IMR-90 (cell line): ENCODE data around the gene HDDC2. TPM values are rescaled to one million over a fixed set of nuclear protein-coding genes. Genes with fewer than 3 reads are reported as not detected.

Experiments used
- ATAC-seq: fragments of 200-7000 bp; cut with Tn5 transposase; 2 replicates; pipeline ENCODE4 v1.9.1; 2020; ENCODE audit warnings: low read depth, mild to moderate bottlenecking, moderate library complexity
- BruUV-seq: library from RNA; stranded (reverse); fragments of 400-500 nt; replicated peaks from 2 replicates; lab custom pipeline; 2021; lab: Mats Ljungman, UMichigan
- CTCF ChIA-PET: fragments of 300-600 bp; formaldehyde crosslinking; extraction: SDS; loops from one replicate; lab custom pipeline; 2021; ENCODE audit warnings: antibody characterized with exemption; lab: Yijun Ruan, JAX
- POLR2A ChIA-PET: fragments of 300-600 bp; sonication (Branson Sonifier 250); formaldehyde crosslinking; loops from one replicate; lab custom pipeline; 2022; ENCODE audit warnings: antibody characterized with exemption; ENCODE audit not compliant: unreplicated experiment; lab: Charles Lee
- DNase-seq: peaks from one replicate; pipeline ENCODE4 v3.0.0; 2013
- H2AFZ ChIP-seq: replicated peaks from 2 replicates; pipeline ENCODE3; 2013; ENCODE audit warnings: low read length, mild to moderate bottlenecking; ENCODE audit not compliant: poor library complexity
- H2AK5ac ChIP-seq: 2 replicates; pipeline ENCODE4 v1.6.1; 2013; ENCODE audit warnings: low read depth, low read length, inconsistent platforms
- H2AK9ac ChIP-seq: replicated peaks from 2 replicates; pipeline ENCODE3; 2013; ENCODE audit warnings: mild to moderate bottlenecking, low read depth, low read length, moderate library complexity; ENCODE audit not compliant: poor library complexity
- H2BK120ac ChIP-seq: 2 replicates; pipeline ENCODE4 v1.6.1; 2013; ENCODE audit warnings: low read depth, low read length, inconsistent platforms
- H2BK15ac ChIP-seq: 3 replicates; pipeline ENCODE4 v1.6.1; 2013; ENCODE audit warnings: low read depth, low read length, inconsistent platforms
- H2BK20ac ChIP-seq: 2 replicates; pipeline ENCODE4 v1.6.1; 2013; ENCODE audit warnings: low read depth, mild to moderate bottlenecking, inconsistent platforms, low read length, moderate library complexity
- H2BK5ac ChIP-seq: 2 replicates; pipeline ENCODE4 v1.6.1; 2013; ENCODE audit warnings: mild to moderate bottlenecking, low read depth, low read length, inconsistent platforms; ENCODE audit not compliant: poor library complexity, severe bottlenecking
- H3K14ac ChIP-seq: replicated peaks from 2 replicates; pipeline ENCODE4 v1.6.1; 2013; ENCODE audit warnings: low read depth, low read length, inconsistent platforms
- H3K18ac ChIP-seq: 2 replicates; pipeline ENCODE4 v1.6.1; 2013; ENCODE audit warnings: low read depth, low read length, control low read depth
- H3K23ac ChIP-seq: 2 replicates; pipeline ENCODE4 v1.6.1; 2013; ENCODE audit warnings: low read depth, low read length, inconsistent platforms
- H3K27ac ChIP-seq: 2 replicates; pipeline ENCODE4 v1.5.1; 2013; ENCODE audit warnings: mild to moderate bottlenecking, control low read depth, low read length; ENCODE audit not compliant: insufficient read depth
- H3K27me3 ChIP-seq: 2 replicates; pipeline ENCODE4 v1.6.1; 2013; ENCODE audit warnings: low read length; ENCODE audit not compliant: control insufficient read depth, insufficient read depth
- H3K36me3 ChIP-seq: 2 replicates; pipeline ENCODE4 v1.6.1; 2013; ENCODE audit warnings: low read length, mixed read lengths; ENCODE audit not compliant: control insufficient read depth, insufficient read depth
- H3K4ac ChIP-seq: 2 replicates; pipeline ENCODE4 v1.6.1; 2013; ENCODE audit warnings: low read depth, low read length, inconsistent platforms
- H3K4me1 ChIP-seq: 2 replicates; pipeline ENCODE4 v1.6.1; 2013; ENCODE audit warnings: low read length, mixed read lengths; ENCODE audit not compliant: control insufficient read depth, insufficient read depth
- H3K4me2 ChIP-seq: 2 replicates; pipeline ENCODE4 v1.6.1; 2013; ENCODE audit warnings: low read depth, mild to moderate bottlenecking, control low read depth, low read length, moderate library complexity
- H3K4me3 ChIP-seq: 2 replicates; pipeline ENCODE4 v1.5.1; 2013; ENCODE audit warnings: low read depth, mild to moderate bottlenecking, control low read depth, low read length, moderate library complexity; ENCODE audit not compliant: insufficient read depth
- H3K56ac ChIP-seq: 2 replicates; pipeline ENCODE4 v1.6.1; 2013; ENCODE audit warnings: low read length, inconsistent platforms; ENCODE audit not compliant: insufficient read depth; ENCODE audit errors: extremely low read depth
- H3K79me1 ChIP-seq, 2 experiments: 2 replicates each; pipeline ENCODE4 v1.6.1; 2013; ENCODE audit warnings: low read length in 2 of 2, inconsistent platforms in 1 of 2, low read depth in 1 of 2
- H3K9ac ChIP-seq: 2 replicates; pipeline ENCODE4 v1.6.1; 2013; ENCODE audit warnings: low read depth, low read length, control low read depth
- H3K9me1 ChIP-seq: 2 replicates; pipeline ENCODE4 v1.6.1; 2013; ENCODE audit warnings: low read length, inconsistent platforms; ENCODE audit not compliant: insufficient read depth
- H3K9me3 ChIP-seq: 2 replicates; pipeline ENCODE4 v1.6.1; 2013; ENCODE audit warnings: low read length; ENCODE audit not compliant: control insufficient read depth, insufficient read depth
- H4K20me1 ChIP-seq: 2 replicates; pipeline ENCODE4 v1.6.1; 2013; ENCODE audit warnings: low read length, inconsistent platforms; ENCODE audit not compliant: insufficient read depth
- H4K5ac ChIP-seq: 2 replicates; pipeline ENCODE4 v1.6.1; 2013; ENCODE audit warnings: mild to moderate bottlenecking, low read depth, low read length, control low read depth
- H4K8ac ChIP-seq, 2 experiments: 2 replicates each; pipeline ENCODE4 v1.6.1; 2013; ENCODE audit warnings: low read depth in 2 of 2, low read length in 2 of 2, control low read depth in 1 of 2, inconsistent platforms in 1 of 2
- H4K91ac ChIP-seq: 2 replicates; pipeline ENCODE4 v1.6.1; 2013; ENCODE audit warnings: low read depth, low read length, inconsistent platforms; ENCODE audit not compliant: insufficient read depth
- BHLHE40 ChIP-seq: fragments of 150-350 bp; IDR thresholded peaks from 2 replicates; pipeline ENCODE4 v1.6.1; 2016; ENCODE audit warnings: mild to moderate bottlenecking, low read depth, low read length
- CEBPB ChIP-seq: IDR thresholded peaks from 2 replicates; pipeline ENCODE4 v1.6.1; 2012; ENCODE audit warnings: low read depth, low read length, improper control_type of control experiment
- CHD1 ChIP-seq: IDR thresholded peaks from 2 replicates; pipeline ENCODE4 v1.6.1; 2012; ENCODE audit warnings: low read depth, low read length, improper control_type of control experiment
- CTCF ChIP-seq: conservative IDR thresholded peaks from 2 replicates; pipeline ENCODE4 v1.5.1; 2012; ENCODE audit warnings: mild to moderate bottlenecking, low read depth, low read length, improper control_type of control experiment
- FOS ChIP-seq: fragments of 150-350 bp; IDR thresholded peaks from 2 replicates; pipeline ENCODE4 v1.6.1; 2016; ENCODE audit warnings: low read depth, low read length
- MAFK ChIP-seq: IDR thresholded peaks from 2 replicates; pipeline ENCODE4 v1.6.1; 2012; ENCODE audit warnings: low read depth, low read length, improper control_type of control experiment
- MAZ ChIP-seq: IDR thresholded peaks from 2 replicates; pipeline ENCODE4 v1.6.1; 2012; ENCODE audit warnings: low read depth, mild to moderate bottlenecking, low read length, improper control_type of control experiment, moderate library complexity, borderline replicate concordance
- MXI1 ChIP-seq: IDR thresholded peaks from 2 replicates; pipeline ENCODE4 v1.6.1; 2012; ENCODE audit warnings: low read depth, mild to moderate bottlenecking, low read length, moderate library complexity, borderline replicate concordance
- NFE2L2 ChIP-seq: fragments of 150-350 bp; IDR thresholded peaks from 2 replicates; pipeline ENCODE4 v1.6.1; 2016; ENCODE audit warnings: low read depth, mild to moderate bottlenecking, low read length
- POLR2A ChIP-seq: IDR thresholded peaks from 2 replicates; pipeline ENCODE4 v1.6.1; 2012; ENCODE audit warnings: mild to moderate bottlenecking, low read depth, low read length
- RAD21 ChIP-seq: IDR thresholded peaks from 2 replicates; pipeline ENCODE4 v1.6.1; 2012; ENCODE audit warnings: low read length, improper control_type of control experiment
- RCOR1 ChIP-seq: IDR thresholded peaks from 2 replicates; pipeline ENCODE4 v1.6.1; 2012; ENCODE audit warnings: mild to moderate bottlenecking, low read length, improper control_type of control experiment; ENCODE audit not compliant: insufficient replicate concordance
- RFX5 ChIP-seq: IDR thresholded peaks from 2 replicates; pipeline ENCODE4 v1.8.0; 2012; ENCODE audit warnings: low read depth, mild to moderate bottlenecking, low read length, moderate library complexity
- SMC3 ChIP-seq: fragments of 150-350 bp; IDR thresholded peaks from 2 replicates; pipeline ENCODE4 v1.6.1; 2016; ENCODE audit warnings: low read depth, mild to moderate bottlenecking, antibody characterized with exemption, low read length, moderate library complexity
- WGBS, 2 experiments: methylation state at CpG; one replicate each; pipeline versions ENCODE4 v1.1.5 to v1.1.7; 2013; ENCODE audit warnings: missing lambda C conversion rate in 2 of 2; ENCODE audit not compliant: insufficient read length in 1 of 2; ENCODE audit errors: extremely low coverage in 2 of 2; 5-methylcytosine and 5-hydroxymethylcytosine counted together
- dilution Hi-C: fragments of 300-500 bp; cut with HindIII; formaldehyde crosslinking; loops from one replicate; pipeline ENCODE4 v1.14.3; 2018; ENCODE audit warnings: low sequenced_read_pairs; ENCODE audit not compliant: unreplicated experiment
- in situ Hi-C: fragments of 300-500 bp; cut with MboI; formaldehyde crosslinking; loops from 3 replicates; pipeline ENCODE4 v1.14.3; 2019; ENCODE audit warnings: low sequenced_read_pairs, inconsistent platforms, mixed read lengths
- intact Hi-C: fragments of 100-400 bp; cut with micrococcal nuclease; formaldehyde crosslinking; loops from 2 replicates; pipeline ENCODE4 v1.10.0; 2022
- polyA plus RNA-seq, 3 experiments: library from polyadenylated mRNA; depleted of rRNA; stranded (reverse); fragments of >200 nt; gene quantifications; 2 replicates each; pipeline ENCODE4 v1.2.3, GENCODE V29; 2012; ENCODE audit warnings: low replicate concordance in 1 of 3
- total RNA-seq: library from RNA; depleted of rRNA; stranded (reverse); fragments of >200 nt; gene quantifications from 2 replicates; pipeline ENCODE4 v1.2.3, GENCODE V29; 2012
- TF ChIP-seq, protein P1 (sequence below): fragments of 150-350 bp; IDR thresholded peaks from 2 replicates; pipeline ENCODE4 v1.6.1; 2016; ENCODE audit warnings: low read depth, mild to moderate bottlenecking, low read length, moderate library complexity, borderline replicate concordance
- TF ChIP-seq, protein P2 (sequence below): fragments of 150-350 bp; IDR thresholded peaks from 2 replicates; pipeline ENCODE4 v1.6.1; 2017; ENCODE audit warnings: mild to moderate bottlenecking, antibody characterized with exemption, low read length, low read depth

Gene HDDC2
- total and polyA plus RNA-seq, 2 of the 4 experiments (the other 2 are of a cell fraction): 40.9 to 68.6 TPM

- no CpG with 5 or more reads among the region's 10 CpGs for WGBS, 2 experiments
- intact Hi-C loops: loop anchor here (1.0 to 10.0 kb wide), 3 partner anchors 439 to 1811 kb away; no protein-coding TSS in a partner anchor
- H2BK20ac ChIP-seq: no peak overlapping the region
Observed at GRCh38 chr6:125314009-125314581, 12.3 kb upstream of the HDDC2 start.

More at GRCh38 chr6:125314009-125314581, 12.3 kb upstream of the HDDC2 start:
- no peaks in the 10 kb centered on the region for H4K20me1 ChIP-seq
- H3K14ac ChIP-seq: no peak overlapping the region
- H4K5ac ChIP-seq: no peak overlapping the region
- no peak overlapping the region for H3K4ac ChIP-seq
- dilution Hi-C loops: no loop called here
- H3K4me3 ChIP-seq: no peak overlapping the region
- no peak overlapping the region for H2BK5ac ChIP-seq
- CTCF ChIA-PET: interaction anchor here (0.6 to 1.1 kb wide), 6 partner anchors 111 to 453 kb away, joined by 3 to 6 read pairs (median 3); no protein-coding TSS in a partner anchor
- POLR2A ChIA-PET: interaction anchor here (0.5 kb wide), 1 partner anchor 195 kb away, joined by 3 read pairs; no protein-coding TSS in a partner anchor
- no peaks in the 10 kb centered on the region for H3K4me1 ChIP-seq
- peak; percentile 88 for ATAC-seq
- H3K9me3 ChIP-seq: no peaks in the 10 kb centered on the region
- no peaks in the 10 kb centered on the region for H3K79me1 ChIP-seq
- no peak overlapping the region for H2BK120ac ChIP-seq
- DNase-seq: peak; percentile 61
- in situ Hi-C loops: loop anchor here (5.0 to 10.0 kb wide), 3 partner anchors 437 to 661 kb away; no protein-coding TSS in a partner anchor
- no peak overlapping the region for H3K4me2 ChIP-seq
- no peak overlapping the region for H3K23ac ChIP-seq
- no peak overlapping the region for H2AK9ac ChIP-seq
- peaks cover 11% of the 10 kb centered on the region for H3K27me3 ChIP-seq
- no peaks in the 10 kb centered on the region for H3K9me1 ChIP-seq
- H3K27ac ChIP-seq: no peak overlapping the region
- H3K18ac ChIP-seq: no peak overlapping the region
- H2AK5ac ChIP-seq: no peak overlapping the region
- TF ChIP-seq CHD1: no peak
- TF ChIP-seq RFX5: no peak
- TF ChIP-seq POLR2A: no peak
- TF ChIP-seq SMC3: peak; percentile 61
- no peak for TF ChIP-seq MAZ
- TF ChIP-seq FOS: no peak
- peak; percentile 80 for TF ChIP-seq RAD21
- no peak for TF ChIP-seq MXI1
- TF ChIP-seq BHLHE40: no peak
- no peak for TF ChIP-seq MAFK
- peak; percentile 87 for TF ChIP-seq CTCF
- no peak for TF ChIP-seq NFE2L2
- no peak for TF ChIP-seq CEBPB
- TF ChIP-seq, protein P1, sequence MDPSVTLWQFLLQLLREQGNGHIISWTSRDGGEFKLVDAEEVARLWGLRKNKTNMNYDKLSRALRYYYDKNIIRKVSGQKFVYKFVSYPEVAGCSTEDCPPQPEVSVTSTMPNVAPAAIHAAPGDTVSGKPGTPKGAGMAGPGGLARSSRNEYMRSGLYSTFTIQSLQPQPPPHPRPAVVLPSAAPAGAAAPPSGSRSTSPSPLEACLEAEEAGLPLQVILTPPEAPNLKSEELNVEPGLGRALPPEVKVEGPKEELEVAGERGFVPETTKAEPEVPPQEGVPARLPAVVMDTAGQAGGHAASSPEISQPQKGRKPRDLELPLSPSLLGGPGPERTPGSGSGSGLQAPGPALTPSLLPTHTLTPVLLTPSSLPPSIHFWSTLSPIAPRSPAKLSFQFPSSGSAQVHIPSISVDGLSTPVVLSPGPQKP: no peak
- TF ChIP-seq, protein P2, sequence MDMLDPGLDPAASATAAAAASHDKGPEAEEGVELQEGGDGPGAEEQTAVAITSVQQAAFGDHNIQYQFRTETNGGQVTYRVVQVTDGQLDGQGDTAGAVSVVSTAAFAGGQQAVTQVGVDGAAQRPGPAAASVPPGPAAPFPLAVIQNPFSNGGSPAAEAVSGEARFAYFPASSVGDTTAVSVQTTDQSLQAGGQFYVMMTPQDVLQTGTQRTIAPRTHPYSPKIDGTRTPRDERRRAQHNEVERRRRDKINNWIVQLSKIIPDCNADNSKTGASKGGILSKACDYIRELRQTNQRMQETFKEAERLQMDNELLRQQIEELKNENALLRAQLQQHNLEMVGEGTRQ: no peak
- TF ChIP-seq RCOR1: no peak
- H3K56ac ChIP-seq: no peak overlapping the region
- no peak overlapping the region for H4K91ac ChIP-seq
- no peak overlapping the region for H3K9ac ChIP-seq
- no peaks in the 10 kb centered on the region for H3K36me3 ChIP-seq
- no peak overlapping the region for H2BK15ac ChIP-seq
- BruUV-seq: no TSS peak
- H2AFZ ChIP-seq: no peak overlapping the region
- no peak overlapping the region for H4K8ac ChIP-seq
